Activated naive CD4-positive, alpha-beta T cell treated with anti-CD3 and anti-CD28 coated beads, Interleukin-2, amount 50 U/mL, for 16 hours (primary cell): ENCODE measurements around the gene TRIM2.
"Not testable (repeated sequence)": the region's sequence is repeated elsewhere in the genome, so short reads cannot be mapped to it uniquely, and the experiment has no call there.

Experiments
- DNase-seq: peaks from one replicate; pipeline ENCODE4 v3.0.0-alpha.2; 2020

TRIM2 gene

DNA sequence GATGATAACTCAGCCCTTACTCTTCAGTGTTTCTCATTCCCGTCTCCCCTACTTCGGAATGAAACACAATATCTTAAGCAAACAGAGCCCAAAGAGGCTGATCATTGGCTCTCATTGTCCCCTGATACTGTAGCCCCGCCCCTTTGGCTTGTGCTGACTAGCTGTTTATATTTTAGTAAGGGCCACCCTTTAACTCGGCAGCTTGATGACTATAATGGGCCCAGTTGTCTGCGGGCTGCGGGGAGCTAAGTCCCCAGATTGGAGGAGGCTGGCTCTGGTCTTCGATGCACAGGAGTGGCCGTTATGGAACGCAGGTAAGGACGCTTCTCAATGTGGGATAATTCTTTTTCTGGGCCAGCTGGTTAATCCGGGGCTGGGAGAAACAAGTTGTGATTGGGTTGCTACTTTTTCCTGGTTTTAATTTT, at the start of gene TRIM2:
Gene TRIM2 (plus strand): TSS at position 197 of the 425 bp plus-strand sequence. CDS start 88 bp downstream, at position 285.
- DNase-seq: no peak

DNA sequence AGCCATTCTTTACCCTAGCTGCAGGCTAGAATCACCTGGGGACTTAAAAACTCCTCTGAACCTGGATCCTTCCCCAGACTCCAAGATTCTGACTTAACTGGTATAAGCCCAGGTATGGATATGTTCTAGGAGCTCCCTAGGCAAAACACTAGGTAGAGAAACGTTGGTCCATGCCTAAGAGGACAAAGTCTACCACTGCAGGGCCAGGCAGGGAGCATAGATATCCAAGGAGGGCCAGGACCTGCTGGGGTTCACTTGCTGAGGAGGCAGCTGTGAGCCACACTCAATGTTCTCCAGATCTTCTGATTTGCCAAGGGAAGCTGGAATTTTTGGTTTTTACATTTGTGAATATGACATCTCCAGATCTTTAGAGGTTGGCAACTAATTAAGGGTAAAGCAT, 48.6 kb upstream of the TRIM2 start:
- DNase-seq: no peak

DNA sequence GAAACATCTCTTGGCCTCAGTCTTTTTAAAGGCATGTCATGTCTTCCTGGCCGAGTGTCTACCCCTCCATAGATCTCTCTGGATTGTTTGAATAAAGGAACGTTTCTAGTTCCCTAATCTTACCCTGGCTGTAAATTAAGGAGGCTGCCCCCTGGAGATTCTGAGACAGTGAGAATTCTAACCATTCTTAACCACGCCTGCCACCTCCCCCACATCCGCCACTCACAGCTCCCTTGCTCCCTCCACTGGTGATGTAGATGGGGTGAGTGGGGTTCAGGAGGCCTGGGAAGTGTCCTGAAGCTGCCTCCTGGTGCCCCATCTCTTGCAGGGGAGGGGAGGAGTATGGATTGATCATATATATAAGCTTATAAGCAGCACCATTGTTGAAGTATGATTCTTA, 48.0 kb upstream of the TRIM2 start:
- no peak for DNase-seq

DNA sequence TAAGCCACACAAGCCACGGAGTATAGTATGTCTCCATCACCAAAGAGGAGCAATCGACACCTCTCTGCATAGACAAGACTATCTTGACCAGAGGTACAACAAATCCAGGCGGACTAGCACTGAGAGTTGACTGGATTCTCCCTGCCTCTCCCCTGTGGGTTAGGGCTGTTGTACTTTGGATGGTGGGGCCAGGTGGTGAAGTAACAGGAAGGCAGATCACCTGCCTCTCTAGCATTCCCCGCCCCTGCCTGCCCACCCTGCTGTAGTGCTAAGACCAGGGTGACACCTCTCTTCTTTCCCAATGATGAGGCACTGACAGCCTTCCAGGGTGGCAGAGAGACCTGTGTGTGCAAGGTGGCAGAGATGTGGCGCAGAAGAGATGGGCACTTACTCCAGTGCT, 47.5 kb upstream of the TRIM2 start:
- no peak for DNase-seq

DNA sequence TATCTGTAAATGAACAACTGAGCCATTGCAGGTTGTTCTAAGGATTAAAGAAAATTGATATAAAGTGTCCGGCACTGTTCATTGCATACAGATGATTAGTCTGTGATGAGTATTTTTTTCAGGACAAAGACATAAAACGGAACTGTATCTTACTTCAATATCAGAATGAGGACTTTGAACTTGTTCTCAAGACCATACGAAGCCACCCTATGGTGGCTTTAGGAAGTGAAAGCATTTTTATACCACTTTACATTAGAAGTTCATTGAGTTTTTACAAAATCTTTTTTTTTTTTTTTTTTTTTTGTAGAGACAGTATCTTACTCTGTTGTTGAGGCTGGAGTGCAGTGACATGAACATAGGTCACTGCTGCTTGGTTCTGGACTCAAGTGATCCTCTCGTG, 45.2 kb upstream of the TRIM2 start:
- no peak for DNase-seq

DNA sequence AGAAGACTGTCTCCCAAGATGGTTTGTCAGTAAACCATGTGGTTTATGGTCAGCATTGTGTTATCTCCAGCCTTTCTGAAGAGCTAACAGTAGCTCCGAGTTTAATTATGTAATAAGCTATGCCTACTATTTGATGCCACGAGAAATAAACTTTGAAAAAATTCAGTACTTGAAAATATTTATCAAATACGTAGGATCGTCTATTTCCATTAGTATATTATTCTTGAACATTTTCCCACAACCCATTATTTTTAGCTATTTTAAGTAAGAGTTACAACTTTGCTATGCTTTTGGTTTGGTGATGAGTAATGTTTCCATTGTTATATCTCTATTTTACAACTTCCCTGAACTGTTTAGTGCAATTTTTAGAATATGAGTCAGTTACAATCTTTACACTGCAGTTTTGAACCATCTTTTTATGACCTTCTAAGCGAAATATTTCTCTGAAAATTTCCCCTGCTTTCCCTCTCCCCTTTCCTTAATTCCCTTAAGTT, 44.5 kb upstream of the TRIM2 start:
- DNase-seq: no peak

DNA sequence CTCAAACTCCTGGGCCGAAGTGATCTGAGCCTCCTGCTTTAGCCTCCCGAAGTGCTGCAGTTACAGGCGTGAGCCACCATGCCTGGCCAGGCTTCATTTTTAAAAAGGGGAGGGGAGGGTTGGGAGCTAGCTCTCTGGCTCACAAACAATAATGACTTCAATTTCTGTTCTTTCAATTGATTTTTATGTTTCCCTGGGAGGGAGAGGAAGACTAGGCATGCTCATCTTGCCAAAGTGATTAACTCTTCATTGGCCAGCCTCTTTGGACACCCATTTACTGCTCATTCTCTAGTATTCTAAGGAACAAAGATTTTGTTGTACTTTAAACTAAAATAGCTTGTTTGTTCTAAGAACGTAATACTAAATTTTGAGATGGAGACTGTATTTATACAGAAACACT, 43.4 kb upstream of the TRIM2 start:
- DNase-seq: no peak

DNA sequence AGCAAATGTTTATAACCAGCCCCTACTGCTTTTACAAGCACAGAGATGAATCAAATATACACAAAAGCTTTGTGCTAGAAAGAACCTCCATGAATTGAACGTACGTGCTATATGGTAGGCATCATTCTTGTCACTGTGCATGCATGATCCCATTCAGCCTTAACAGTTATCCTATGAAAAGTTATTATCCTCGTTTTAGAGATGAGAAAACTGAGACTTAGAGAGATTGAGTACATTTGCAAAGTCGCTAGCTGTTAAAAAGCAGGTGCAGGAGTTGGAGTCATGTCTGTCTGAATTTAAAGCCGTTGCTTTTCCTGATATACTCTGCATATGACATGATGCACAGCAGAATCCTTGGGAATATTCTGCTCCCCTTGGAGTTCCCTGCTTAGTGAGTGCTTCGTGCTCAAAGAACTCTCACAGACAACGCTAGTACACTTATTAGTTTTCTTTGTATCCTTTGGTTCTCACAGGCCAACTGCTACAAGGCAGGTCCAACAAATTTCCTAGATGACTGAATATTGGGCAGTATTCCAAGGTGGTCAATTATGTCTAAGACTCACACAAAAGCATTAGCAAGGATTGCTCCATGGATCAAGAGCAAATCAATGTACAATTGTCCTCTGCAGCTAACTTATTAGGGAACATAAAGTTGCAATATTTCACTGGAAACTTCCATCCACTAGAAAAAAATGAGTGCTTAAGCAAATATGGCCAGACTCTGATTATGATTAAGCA, 42.8 kb upstream of the TRIM2 start:
- no peak for DNase-seq

DNA sequence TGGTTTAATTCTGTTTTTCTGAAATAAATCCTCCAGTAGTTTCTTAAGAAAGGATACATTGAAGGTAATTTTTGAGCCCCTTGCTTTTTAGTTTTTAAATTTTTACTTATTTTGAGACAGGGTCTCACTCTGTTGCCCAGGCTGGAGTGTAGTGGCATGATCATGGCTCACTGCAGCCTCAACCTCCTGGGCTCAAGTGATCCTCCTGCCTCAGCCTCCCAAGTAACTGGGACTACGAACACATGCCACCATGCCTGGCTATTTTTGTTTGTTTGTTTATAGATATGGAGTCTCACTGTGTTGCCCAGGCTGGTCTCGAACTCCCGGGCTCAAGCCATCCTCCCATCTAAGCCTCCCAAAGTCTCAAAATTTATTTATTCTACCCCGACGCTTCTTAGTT, 39.0 kb upstream of the TRIM2 start:
- not testable (repeated sequence) for DNase-seq

DNA sequence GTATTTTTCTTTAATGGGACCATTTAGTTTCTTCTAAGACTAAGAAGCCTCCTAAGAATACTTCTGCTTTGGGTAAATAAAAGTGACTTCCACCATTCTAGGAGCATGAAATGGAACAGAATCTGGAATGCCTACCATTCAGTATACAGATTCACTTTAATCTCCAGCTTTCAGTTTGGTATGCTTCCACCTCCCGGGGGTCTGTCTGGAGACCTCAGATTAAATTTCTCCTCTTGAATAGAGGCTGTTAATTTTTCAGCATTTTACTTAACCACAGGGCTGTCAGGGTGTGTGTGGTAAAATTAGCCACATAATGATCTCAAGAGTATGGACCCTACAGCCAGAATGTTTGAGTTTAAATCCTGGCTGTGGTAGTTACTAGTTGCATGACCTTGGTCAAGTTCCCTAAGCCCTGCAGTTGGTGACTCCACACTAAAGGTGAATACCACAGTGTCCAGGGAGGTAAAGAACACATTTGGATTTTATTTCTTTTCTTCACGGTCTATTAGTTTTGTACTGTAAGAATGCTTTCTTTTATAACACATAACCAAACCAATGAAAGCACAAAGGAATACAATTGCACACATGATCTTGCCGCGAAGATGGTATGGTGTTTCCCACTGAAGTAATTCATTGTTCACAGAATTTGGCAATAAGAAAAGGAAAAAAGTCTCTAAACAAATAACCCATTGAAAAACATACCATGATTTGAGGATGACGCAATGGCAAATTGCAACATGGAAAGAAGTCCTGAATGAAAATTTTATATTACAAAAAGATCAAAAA, 37.3 kb upstream of the TRIM2 start:
- no peak for DNase-seq

DNA sequence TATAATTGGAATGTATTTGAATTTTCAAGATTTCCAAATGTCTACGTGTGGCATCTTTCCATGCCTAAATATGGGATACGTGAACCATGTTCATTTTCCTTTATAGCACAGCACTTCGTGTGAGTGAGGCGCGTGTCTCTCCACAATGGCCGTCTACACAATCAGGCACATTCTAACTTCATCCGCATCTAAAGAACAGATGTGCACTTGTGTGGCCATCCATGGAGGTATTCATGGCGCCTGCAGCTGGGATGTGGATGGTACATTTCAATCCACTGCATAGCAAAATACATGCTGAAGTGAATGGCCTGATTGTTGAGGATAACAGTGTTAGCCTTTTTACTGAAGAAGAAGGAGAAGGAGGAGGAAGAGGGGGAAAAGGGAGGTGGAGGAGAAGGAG, 34.5 kb upstream of the TRIM2 start:
- no peak for DNase-seq

DNA sequence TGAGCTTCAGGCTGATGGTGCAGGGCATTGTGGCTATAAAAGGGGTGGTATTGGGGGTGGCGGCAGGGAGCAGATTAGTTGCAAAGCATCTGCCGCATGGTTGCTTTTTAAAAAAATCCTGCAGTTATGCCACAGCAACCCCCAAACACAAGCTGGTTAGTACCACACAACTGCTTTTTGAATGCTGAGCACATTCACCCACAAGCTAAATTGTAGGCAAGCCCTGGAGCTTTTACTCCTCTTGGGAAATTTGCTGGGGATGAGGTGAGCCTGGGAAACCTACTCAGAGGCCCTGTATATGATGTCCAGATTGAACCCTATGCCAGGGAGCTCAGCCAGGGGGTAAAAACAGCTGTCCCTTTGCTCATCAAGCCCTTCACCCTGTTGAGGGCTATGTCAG, 33.8 kb upstream of the TRIM2 start:
- no peak for DNase-seq

DNA sequence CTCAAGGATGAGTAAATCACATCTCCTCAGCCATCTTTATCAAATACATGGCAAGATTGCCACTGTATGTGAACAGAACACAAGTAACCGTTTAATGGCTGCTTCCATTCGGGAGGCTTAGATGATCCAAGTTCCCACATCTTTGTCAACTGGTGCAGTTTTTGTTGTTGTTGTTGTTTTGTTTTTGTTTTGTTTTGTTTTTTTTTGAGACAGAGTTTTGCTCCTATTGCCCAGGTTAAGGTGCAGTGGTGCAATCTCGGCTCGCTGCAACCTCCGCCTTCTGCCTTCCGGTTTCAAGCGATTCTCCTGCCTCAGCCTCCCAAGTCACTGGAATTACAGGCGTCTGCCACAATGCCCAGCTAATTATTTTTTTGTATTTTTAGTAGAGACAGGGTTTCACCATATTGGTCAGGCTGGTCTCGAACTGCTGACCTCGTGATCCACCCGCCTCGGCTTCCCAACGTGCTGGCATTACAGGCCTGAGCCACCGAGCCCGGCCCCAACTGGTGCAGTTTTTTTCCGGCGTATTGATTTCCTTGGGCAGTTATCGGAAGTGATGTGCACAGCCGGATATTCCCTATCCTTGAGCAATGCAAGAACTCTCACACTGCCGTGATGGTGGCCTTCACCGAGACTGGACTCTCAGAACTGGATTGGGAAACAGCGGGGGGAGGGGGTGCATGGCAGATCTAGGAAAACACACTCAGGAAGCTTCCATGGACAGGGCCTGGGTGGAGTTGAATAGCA, 29.2 kb upstream of the TRIM2 start:
- DNase-seq: no peak

DNA sequence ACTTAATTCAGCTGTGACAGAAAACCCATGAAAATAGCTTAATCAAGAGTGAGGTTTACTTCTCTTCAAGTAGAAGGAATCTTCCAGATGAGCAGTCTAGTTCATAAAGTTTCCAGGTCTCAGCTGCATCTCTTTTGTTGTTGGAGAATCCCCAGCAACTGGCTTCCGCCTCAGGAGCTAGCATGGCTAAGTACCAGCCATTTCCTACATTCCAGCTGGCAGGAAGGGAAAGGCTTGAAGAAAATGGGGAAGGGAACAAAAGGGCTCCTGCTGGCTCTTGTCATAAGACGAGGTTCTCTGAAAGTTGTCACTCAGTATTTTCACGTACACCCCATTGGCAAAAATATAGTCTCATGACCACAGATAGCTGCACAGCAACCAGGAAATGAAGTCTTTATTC, 27.3 kb upstream of the TRIM2 start:
- DNase-seq: no peak

DNA sequence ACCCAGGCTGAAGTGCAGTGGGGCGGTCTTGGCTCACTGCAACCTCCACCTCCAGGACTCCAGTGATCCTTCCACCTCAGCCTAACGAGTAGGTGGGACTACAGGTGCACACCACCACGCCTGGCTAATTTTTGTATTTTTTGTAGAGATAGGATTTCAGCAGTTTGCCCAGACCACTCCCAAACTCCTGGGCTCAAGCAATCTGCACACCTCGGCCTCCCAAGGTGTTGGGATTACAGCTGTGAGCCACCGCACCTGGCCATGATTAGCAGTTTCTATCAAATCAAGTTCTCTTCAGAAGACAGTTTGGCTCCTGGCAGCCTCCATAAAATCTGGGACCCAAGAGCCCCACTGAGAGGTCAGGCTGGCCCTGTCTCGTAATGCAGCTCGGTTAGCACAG, 26.4 kb upstream of the TRIM2 start:
- no peak for DNase-seq

DNA sequence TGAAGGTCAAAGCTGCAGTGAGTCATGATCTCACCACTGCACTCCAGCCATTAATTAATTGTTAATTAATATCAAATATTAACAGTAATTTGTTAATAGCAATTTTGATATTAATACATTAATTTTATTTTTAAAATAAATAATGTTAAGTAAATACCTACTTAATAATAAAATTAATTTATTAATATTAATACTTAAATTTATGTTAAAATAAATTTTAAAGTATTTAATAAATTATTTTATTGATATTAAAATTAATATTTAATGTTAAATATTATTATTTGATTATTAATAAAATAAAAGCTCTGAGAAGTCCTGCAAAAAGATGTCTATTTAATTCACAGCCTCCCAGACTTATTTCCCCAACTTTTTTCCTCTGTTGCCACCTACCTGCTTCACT, 25.1 kb upstream of the TRIM2 start:
- DNase-seq: no peak

DNA sequence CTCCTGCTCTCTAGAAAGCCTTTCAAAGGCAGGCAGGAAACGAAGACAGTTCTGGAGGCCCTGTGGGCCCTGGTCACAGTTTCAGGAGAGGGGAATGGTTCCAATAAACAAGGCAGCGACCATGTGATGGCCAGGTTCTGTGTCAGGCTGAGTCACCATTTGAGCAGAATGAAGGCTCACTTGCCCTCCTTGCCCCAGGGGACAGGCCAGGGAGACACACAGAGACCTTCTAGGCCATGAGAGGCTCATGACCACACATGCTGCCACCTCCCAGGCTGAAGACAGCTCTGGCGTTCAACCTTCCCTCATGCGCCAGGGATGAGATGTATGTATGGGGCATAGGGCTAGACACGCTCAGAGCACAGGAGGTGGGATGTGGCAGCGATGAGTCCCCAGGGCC, 22.9 kb upstream of the TRIM2 start:
- no peak for DNase-seq

DNA sequence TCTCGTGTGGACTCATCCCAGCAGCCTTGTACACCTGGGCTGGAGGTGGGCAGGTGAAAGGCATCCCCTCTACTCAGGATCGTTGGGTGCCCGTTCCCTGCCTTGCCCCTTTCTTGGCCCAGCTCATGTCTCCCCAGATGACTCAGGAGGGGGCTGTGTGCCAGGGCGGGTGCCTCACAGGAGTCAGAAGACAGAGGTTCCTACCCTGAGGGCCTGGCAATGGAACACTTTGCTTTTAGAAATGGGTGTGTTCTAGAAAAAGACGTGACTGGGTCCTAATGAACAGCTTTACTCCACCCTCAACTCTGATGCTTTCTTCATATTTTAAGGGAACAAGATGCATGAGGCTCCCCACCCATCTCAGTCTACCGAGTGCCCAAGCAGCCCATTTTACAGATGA, 22.5 kb upstream of the TRIM2 start:
- no peak for DNase-seq

DNA sequence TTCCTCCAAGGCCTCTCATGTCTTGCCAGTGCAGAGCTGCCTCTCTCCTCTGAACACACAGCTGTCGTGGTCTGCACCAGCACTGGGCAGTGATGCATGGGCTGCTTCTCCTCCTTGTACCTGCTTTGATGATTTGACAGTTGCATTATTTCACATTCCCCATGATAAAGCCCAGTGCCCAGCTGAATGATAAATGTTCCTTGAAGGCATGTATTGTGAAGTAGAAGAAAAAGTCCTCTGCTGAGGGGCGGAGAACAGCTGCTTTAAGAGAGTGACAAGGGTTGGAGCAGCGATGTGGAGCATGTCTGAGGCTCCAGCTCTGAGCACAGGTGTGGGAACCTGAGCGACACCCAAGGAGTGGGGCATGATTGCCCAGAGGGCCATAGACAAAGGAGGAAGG, 21.1 kb upstream of the TRIM2 start:
- DNase-seq: no peak

DNA sequence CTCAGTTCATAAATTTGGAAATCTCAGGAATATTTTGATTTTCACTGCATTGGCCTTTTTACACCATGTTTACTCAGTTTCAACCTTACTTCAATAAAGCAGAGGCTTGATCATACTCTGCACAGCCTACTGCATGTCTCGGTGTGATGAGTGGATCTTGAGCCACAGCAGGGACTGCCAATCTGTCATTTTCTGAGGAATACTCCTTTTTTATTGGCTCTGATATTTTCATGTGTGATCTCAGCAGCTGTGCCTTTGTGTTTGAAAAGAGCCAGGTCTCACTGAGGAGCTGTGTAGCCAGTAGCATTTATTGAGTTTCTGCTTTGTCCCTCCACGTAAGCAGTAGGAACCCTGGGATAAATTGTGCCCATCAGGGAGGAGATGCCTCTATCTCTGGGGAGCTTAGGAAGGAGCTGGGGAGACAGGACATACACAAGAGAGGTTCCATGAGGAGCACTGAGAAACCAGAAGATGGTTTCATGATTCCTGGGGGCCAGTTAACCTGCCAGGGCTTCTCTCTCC, 18.9 kb upstream of the TRIM2 start:
- DNase-seq: no peak

DNA sequence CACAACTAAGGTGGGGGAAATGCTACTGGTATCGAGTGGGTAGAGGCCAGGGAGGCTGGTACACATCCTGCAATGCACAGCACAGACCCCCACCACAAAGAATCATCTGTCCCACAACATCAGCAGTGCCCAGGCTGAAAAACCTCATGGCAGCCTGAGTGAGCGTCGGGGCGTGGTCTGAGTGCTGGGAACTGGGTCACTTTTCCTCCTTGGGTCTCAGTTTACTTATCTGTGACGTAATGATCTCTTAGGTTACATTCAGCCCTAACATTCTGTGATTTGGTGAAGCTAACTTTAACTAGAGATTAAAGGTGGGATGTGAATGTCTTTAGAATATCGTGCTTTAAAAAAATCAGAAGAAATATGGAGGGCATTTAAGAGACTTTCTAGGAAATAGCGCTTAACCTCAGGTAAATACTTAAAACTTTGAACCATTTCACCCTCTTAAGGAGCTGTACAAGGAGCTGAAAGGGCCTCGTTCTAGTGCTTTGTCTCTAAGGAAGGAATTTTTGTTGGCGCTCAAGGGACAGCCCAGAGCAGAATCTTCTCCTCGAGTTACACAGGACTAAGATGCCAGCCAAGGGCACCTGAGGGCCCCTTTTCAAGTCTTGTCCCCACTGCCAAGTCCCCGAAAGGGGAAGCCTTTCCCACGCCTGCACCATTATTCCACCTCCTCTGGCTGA, 18.1 kb upstream of the TRIM2 start:
- no peak for DNase-seq

DNA sequence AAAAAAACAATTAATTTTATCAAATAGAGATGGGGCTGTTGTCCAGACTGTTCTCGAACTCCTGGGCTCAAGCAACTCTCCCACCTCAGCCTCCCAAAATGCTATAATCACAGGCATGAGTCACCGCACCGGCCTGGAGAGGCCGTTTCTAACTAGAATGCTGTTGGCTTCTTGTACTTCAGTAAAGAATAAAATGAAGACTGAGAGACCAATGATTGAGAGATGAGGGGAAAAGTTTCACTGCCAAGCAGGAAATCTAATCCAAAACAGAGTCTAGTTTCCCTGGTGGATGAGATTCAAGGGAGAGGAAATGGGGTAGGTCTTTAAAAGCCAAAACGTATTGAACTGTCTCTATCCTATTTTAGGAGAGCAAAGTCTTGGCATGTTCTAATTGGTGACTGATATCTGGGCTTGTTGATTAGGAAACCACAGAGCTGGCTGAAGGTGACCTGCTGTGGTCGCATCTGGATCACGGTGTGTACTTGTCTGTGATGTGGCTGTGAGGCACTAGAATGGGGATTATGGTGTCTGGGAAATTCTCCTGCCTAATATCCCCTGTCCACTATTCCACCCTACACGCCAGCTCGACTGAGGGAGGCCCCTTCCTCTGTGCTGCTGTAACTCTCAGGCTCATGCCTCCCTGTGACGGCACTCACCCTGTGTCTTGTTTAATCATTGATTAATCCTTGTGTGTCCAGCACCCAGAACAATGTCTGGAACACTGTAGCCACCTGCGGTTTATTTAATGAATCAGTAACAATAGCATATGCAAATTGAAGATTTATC, 15.0 kb upstream of the TRIM2 start:
- no peak for DNase-seq
